Measurements from ENCODE around the gene ATG4C. TPM values are rescaled to one million over a fixed set of nuclear protein-coding genes. Genes with fewer than 3 reads are reported as not detected.
"Not testable (repeated sequence)": the region's sequence is repeated elsewhere in the genome, so short reads cannot be mapped to it uniquely, and the experiment has no call there.

Gene ATG4C
- total RNA-seq, 4 donors from 2014 or later, result 3.9 to 14.2 (median 7.7) TPM

DNA sequence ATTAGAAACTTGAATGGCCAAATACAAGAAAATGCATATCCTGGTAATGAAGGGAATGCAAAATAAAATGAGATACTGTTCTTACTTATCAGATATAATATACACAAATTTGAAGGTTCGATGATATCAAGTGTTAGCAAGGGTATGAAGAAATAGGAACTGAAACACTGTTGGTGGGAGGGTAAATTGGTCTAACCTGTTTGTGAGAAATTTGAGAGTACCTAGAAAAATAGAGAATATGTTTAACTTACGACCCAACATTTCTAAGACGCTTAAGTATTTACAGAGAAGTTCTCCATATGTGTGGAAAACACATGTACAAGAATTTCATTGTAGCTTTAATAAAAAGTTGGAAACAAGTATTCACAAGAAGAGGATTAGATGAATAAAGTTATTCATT is 25.9 kb downstream of the ATG4C start:
- TF ChIP-seq POLR2A (IDR thresholded peaks at IDR 0.05), result no peak
- no peak for TF ChIP-seq EP300 (IDR thresholded peaks at IDR 0.05)
- no peak for TF ChIP-seq CTCF (IDR thresholded peaks at IDR 0.05)
- Histone ChIP-seq H3K4me1 (no peaks in the 10 kb centered on the region), H3K4me3 (no peak overlapping the region), H3K27me3 (no peaks in the 10 kb centered on the region), H3K9me3 (no peaks in the 10 kb centered on the region), H3K27ac (no peak overlapping the region), H3K36me3 (peaks cover 0 to 45% (median 0%) of the 10 kb centered on the region in 3 donors)
- DNase-seq (ENCODE audit: low spot score in 2 of 2), result no peak
- WGBS, 2 donors, result 89 to 93% methylated on average over 3 of the region's 3 CpGs

DNA sequence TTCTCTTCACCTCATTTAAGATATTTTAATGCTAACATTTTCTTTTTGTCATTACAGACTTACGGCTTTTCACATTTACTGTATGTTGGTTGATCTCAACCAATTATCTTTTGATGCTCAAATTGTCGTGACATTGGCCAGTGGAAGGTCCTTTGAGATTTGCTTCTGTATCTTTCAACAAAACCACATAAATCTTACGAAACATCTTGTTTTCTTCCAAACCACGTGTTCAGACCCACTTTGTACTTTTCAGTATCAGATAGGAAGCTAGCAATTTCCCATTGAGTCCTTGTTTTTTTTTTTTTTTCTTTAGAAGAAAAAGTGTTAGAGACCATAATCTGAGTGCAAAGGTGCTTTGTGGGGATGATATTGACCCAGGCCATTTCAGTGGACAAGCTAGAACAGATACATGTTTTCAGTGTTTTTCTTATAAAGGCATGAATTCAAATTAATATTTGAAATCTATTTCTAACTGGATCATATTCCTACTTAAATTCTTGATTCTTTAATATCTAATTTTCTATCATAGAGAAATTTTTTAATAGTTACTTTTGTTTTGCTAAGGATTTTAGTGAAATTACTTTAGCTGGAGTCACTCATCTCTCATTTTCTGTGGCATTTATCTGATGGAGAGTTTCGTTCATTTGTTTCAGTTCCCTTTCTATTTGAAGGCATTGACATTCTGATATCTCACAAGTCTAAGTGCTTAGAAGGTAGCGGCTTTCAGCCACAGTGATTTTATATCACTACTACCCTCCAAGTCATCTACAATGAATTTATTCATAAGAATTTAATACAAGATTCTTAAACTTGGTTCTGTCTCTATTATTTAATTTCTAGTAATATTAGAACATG is 26.7 kb downstream of the ATG4C start:
- H3K27ac ChIP-seq, result no peak overlapping the region
- no peaks in the 10 kb centered on the region for H3K27me3 ChIP-seq
- no peaks in the 10 kb centered on the region for H3K9me3 ChIP-seq
- TF ChIP-seq POLR2A (IDR thresholded peaks at IDR 0.05), result no peak
- no peak for TF ChIP-seq EP300 (IDR thresholded peaks at IDR 0.05)
- TF ChIP-seq CTCF (IDR thresholded peaks at IDR 0.05), result no peak
- H3K4me3 ChIP-seq, result no peak overlapping the region
- DNase-seq (ENCODE audit: low spot score in 2 of 2), result no peak
- peaks cover 0 to 53% (median 0%) of the 10 kb centered on the region in 3 donors for H3K36me3 ChIP-seq
- WGBS, 2 donors, result 88 to 89% methylated on average over 6 of the region's 6 CpGs
- no peaks in the 10 kb centered on the region for H3K4me1 ChIP-seq

- H3K9me3 ChIP-seq, result no peaks in the 10 kb centered on the region
- H3K4me1 ChIP-seq, result no peaks in the 10 kb centered on the region
- TF ChIP-seq CTCF (IDR thresholded peaks at IDR 0.05) (no peak), POLR2A (IDR thresholded peaks at IDR 0.05) (no peak), EP300 (IDR thresholded peaks at IDR 0.05) (no peak)
- WGBS, 2 donors, result 75 to 76% methylated on average over 4 of the region's 4 CpGs
- no peak overlapping the region for H3K27ac ChIP-seq
- H3K36me3 ChIP-seq, result peaks cover 0 to 14% (median 0%) of the 10 kb centered on the region in 3 donors
- no peak overlapping the region for H3K4me3 ChIP-seq
- DNase-seq (ENCODE audit: low spot score in 2 of 2), result no peak
- H3K27me3 ChIP-seq, result no peaks in the 10 kb centered on the region
These were observed 39.6 kb downstream of the ATG4C start for GRCh38 chr1:62823556-62823955.

GRCh38 chr1:62826901-62827300 is 43.0 kb downstream of the ATG4C start:
- H3K36me3 ChIP-seq, result peaks cover 0 to 14% (median 0%) of the 10 kb centered on the region in 3 donors
- H3K4me1 ChIP-seq, result no peaks in the 10 kb centered on the region
- DNase-seq (ENCODE audit: low spot score in 2 of 2), result no peak
- H3K27ac ChIP-seq, result no peak overlapping the region
- no peaks in the 10 kb centered on the region for H3K27me3 ChIP-seq
- TF ChIP-seq CTCF (IDR thresholded peaks at IDR 0.05) (no peak), EP300 (IDR thresholded peaks at IDR 0.05) (no peak)
- WGBS, 2 donors, result 98% methylated on average over 2 of the region's 2 CpGs
- no peaks in the 10 kb centered on the region for H3K9me3 ChIP-seq
- H3K4me3 ChIP-seq, result no peak overlapping the region

DNA sequence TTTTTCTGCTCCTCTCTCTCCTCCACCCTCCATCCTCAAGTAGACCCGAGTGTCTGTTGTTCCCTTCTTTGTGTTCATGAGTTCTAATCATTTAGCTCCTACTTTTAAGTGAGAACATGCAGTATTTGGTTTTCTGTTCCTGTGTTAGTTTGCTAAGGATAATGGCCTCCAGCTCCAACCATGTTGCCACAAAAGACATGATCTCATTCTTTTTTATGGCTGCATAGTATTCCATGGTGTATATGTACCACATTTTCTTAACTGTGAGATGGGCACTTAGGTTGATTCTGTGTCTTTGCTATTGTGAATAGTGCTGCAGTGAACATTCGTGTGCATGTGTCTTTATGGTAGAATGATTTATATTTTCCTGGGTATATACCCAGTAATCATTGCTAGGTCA is 43.9 kb downstream of the ATG4C start:
- H3K4me3 ChIP-seq; DNase-seq (ENCODE audit: low spot score in 2 of 2); H3K27ac ChIP-seq: not testable (repeated sequence)

More for the DNA sequence above, 43.9 kb downstream of the ATG4C start:
- H3K4me1 ChIP-seq, H3K27me3 ChIP-seq, H3K9me3 ChIP-seq: not testable (repeated sequence)
- WGBS, 2 donors, result 95 to 98% methylated on average over 2 of the region's 2 CpGs
- peaks cover 0 to 20% (median 0%) of the 10 kb centered on the region in 3 donors for H3K36me3 ChIP-seq
